GM19468 (cell line): ENCODE results near the gene MEF2A.
"Not testable (repeated sequence)": the region's sequence is repeated elsewhere in the genome, so short reads cannot be mapped to it uniquely, and the experiment has no call there.

ENCODE experiments used
- ATAC-seq: cut with Tn5 transposase; IDR thresholded peaks from one replicate; pipeline ENCODE4 v1.9.1; 2021; ENCODE audit warnings: mild to moderate bottlenecking, moderate library complexity, moderate number of reproducible peaks; ENCODE audit not compliant: unreplicated experiment; ENCODE audit errors: extremely low read depth

Gene MEF2A

DNA sequence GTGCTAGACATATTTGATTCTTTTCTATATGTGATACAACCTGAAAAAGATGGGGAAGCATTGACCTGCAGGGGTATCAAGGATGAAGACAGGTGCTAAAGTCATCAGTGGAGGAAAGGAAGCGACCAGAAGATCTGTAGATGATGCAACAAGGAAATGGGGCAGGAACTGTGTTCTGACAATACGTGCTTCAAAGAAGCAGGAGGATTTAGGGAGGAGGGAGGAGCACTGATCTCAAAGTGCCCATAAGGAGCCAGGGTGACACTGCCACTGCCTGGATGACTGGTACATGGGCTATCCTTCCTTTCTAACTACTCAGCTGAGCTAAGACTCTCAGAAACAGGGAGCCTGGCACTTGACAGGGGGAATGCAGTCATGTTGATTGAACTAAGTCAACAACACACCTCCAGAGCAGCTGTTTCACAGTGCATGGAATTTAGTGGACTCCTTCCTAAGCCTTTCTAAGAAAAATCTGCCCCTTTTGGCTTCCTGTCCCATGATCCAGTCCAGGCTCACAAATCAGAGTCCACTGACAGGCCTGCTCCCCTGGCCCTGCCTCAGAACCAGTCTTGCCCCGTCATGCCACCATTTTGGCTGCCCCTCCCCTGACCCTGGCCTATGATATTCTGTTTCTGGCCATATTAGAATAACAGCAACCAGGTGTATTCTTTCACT is 155.5 kb downstream of the MEF2A start:
- ATAC-seq: no peak

DNA sequence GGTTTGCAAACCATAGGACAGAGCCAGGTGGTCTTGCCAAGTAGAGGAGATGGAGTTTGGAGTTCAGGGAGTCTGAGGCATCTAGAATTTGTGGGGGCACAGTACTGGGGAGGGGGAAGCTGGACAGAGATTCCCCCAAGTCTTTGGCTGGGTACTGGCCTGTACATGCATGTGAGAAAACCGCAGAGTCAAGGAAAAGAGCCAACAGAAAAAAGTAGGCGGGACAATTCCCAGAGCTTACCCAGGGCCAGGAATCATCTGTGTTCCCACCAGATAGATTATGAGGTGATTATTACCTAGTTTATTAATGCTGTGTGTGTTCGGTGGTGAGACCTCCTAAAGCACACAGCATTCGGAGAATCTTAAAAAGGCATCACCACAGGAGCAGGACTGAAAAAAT is 156.1 kb downstream of the MEF2A start:
- no peak for ATAC-seq

DNA sequence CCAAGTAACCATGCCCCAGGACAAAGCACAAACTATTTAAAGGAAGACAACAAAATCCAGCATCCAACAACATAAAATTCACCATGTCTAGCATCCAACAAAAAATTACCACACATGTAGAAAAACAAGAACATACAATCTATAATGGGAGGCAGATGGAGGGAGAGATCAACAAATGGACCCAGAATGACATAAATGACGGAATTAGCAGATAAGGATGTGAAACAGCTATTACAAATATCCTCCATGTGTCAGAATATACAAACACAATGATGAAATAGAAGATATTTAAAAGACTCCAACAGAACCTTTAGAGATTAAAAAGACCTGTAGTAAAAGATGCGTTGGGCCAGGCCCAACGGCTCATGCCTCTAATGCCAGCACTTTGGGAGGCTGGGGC is 156.6 kb downstream of the MEF2A start:
- no peak for ATAC-seq

DNA sequence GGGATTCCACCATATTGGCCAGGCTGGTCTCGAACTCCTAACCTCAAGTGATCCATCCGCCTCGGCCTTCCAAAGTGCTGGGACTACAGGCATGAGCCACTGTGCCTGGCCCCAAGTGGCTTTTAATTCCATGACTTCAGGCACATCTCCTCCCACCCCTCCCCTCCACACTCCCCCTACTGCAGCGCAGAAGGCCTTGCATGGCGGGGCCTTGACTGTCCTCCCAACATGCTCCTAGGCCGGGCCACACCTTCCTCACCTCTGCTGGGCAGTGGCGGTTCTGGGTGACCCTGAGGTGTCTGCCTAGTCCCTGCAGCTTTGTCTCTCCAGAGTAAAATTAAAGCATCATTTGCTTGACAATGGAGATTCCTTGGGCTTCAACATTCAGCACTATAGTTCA is 160.5 kb downstream of the MEF2A start:
- ATAC-seq: no peak

DNA sequence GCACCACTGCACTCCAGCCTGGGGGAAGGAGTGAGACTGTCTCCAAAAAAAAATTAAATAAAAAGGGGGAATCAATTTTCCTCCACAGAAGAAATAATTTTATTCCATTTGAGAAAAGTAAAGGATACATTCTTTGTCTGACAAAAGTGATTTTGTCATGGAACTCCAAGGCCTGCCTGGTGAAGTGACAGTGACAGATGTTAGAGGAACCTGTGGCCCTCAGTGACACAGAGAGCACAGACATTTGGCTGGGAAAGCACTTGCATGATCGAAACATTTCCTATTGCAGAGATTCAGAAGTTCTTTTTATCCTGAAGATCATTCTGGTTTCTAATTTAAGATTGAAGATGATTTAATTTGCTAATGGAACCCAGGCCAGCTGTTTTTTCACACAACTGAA is 161.5 kb downstream of the MEF2A start:
- no peak for ATAC-seq

DNA sequence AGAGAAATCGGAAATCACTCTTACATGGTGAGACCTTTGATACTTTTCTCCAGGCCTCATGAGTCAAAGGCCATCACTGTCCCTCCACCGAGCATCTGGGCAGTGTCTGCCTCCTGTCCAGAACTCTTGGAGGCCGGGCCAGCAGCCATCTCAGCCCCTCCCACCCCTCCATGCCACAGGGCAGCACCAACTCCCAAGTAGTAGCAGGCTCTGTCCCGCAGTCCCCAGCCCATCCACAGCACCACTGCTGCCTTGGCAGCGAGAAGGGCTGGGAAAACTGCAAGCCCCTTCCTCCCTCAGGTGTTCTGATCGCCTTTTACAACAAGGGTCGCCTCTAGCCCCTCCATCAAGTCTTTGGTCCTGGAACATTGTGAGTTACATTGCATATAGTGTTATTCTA is 161.9 kb downstream of the MEF2A start:
- ATAC-seq: no peak

DNA sequence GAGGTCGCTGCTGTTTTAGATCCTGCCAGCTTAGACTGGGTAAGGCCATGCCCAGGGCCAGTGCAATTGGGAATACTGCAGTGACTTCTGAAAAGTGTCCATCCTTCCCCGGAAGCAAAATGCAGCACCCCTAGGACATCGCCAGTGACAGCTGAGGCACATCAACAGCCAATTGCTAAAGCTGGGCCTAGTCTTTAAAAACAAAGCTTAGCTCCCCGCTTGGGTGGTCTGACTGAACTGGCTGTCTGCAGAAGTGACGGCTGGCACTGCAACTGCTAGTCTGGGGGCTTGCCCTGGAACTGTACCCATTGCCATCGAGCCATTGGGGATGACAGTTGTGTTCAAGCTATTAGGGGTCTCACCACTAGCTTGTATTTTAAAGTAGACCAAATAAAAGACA is 163.1 kb downstream of the MEF2A start:
- no peak for ATAC-seq

DNA sequence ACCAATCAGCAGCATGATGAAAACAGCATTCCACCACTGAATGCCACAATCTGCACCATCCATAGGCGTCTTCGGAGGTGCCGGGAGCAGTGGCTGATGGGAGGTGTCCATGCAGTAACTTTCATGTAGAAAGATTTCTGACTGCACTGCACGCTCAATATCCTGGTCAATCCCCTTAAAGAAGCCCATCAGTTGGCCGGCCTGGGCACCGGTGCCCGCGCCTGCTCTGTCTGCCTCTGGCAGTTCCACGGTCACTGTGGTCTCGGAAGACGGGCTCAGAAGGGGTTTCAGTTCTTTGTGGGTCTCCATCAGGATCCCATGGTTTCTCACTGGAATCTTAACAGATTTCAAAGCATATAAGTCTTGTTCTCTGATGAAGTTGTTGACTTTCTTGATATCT is 163.5 kb downstream of the MEF2A start:
- no peak for ATAC-seq

DNA sequence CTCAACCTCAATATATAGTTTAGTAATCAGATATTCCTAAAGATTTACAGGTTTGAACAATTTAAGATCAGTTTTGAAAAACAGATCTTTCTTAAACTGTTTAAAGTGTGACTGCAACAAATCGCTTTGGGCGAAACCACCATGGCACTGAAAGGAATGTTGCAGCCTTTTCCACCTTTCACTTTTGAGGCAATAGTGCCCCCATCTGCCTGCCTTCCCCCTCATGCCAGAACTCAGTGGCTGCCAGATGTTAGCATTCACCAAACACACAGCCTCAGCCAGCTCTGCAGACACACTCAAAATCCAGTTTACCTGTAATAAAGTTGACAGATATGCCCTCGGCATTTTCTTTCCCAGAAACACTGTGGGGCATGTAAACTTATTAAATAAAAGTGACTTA is 164.1 kb downstream of the MEF2A start:
- no peak for ATAC-seq

DNA sequence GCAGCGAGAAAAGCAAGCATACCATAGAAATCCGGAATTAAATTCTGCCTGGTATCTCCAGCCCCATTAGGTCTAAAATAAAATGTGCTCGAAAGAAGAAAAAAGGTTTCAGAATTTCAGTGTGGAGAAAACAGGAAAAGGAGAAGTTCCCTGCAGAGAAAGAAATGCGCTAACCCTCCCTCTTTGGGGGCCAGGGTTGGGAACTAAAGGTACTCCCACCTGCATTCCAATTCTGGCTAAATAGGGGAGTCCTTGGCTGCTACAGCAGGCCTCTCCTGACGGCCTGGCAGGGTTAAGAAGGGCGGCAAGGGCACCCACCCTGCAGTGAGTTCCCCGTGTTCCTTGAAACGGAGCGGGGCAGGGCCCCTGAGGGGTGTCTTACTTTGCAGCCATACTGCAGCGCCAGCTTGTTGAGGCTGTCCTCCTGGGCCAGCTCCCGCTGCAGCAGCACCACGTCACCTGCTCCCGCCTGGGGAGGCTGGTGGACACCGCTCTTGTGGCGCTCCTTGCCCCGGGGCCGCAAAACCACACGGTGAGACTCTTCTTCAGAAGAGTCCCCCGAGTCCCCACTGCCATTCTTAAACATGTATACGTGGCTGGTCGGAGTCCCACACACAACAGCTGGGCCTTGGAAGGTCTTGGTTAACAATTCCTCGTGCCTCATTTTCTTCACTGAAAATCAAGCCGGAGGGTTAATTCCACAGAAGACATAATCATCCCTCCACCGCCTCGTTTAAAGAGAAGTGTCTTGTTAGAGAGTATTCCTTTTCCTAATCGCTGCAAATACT is 165.7 kb downstream of the MEF2A start:
- no peak for ATAC-seq

DNA sequence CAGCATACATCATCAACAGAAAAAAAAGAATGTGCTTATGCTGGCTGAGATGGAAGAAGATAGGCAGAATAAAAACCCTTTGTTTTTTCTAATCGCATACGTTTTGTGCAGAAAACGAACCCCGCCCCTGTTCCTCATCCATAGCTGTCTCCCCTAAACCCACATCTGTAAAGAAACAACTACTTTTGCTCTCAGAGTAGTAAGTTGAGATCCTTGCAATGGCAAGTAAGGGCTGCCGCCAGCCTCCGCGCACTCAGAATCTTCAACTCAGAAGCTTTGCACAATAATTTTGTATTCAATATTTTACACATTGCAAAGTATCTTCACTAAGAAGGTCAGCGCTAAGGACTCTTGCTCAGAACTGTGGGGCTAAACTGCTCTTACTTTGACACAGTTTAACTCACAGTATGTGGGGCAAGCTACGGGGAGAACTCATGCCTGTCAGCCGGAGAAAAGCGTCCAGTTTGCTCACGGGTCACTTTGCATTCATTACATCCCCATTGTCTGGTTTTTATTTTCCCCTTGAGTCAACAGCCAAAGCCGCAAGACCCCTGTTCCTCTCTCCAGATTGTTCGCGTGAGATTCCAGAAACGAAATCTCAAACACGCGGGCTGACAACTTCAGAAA is 166.5 kb downstream of the MEF2A start:
- no peak for ATAC-seq

DNA sequence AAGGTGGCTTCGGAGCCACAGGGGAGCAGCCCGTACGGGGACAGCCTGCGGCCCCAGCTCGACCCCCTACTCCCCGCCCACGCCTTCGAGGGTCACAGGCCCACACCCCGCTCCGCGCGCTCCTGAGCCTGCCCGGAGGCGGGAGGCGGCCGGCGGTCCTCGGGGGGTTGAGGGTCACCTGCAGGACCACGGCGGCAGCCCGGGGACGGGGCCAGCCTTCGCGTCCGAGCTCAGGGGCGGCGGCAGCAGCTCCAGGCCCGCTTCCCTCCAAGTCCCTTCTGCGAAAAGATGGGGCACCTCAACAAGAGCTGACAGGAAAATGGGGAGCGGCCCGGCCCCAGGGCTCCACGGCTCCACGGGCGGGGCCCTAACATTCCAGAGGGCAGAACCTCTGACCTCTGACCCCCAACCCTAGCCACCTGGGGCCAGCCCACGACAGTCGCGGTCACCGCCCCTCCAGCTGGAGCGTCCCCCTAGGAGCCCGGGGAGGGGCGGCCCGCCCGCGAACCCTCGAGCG is 167.0 kb downstream of the MEF2A start:
- peak; percentile 3 for ATAC-seq

DNA sequence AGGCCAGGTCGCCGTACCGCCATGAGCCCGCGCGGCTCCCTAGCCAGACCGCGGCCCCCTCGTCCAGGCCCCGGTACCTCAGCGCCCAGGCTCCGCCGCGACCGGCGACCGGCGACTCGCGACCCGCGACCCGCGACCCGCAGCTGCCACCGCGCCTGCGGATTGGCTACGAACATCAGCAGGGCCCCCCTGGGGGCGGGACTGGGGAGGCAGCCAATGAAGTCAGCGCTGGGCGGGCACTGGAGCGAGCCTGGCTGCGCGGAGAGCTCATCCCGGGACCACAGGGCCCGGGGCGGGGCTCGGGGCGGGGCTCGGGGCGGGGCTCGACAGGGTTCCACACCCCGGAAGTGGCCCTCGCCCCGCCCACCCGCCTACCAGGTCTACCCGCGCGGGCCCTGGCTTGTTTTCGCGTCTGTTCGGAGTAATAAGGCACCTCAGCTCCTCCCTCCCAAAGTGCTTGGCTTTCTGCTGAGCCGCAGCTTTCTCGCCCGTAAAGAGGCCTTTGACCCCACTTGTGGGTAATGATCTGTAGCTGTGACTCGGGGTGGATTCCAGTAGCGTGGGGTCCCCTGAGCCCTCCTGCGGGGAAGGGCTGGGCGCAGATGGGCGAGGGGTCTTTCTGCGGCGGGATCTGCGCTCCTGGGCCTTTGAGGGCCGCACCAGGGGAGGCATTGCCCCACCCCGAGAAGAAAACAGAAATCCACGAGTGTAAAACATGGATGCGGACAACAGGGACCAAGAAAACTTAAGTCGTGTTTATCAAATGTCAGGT is 167.7 kb downstream of the MEF2A start, which contains the start of gene LYSMD4:
LYSMD4 (minus strand) TSS at position 170 of the 772 bp plus-strand sequence. CDS start 1,438 bp downstream, outside the sequence.
- ATAC-seq: peak; percentile 98

DNA sequence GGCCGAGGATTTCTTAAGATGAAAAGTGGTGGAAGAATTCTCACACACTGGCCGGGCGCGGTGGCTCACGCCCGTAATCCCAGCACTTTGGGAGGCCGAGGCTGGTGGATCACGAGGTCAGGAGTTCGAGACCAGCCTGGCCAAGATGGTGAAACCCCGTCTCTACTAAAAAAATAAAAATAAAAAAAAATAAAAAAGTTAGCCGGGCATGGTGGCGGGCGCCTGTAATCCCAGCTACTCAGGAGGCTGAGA is 168.2 kb downstream of the MEF2A start:
- ATAC-seq: not testable (repeated sequence)

DNA sequence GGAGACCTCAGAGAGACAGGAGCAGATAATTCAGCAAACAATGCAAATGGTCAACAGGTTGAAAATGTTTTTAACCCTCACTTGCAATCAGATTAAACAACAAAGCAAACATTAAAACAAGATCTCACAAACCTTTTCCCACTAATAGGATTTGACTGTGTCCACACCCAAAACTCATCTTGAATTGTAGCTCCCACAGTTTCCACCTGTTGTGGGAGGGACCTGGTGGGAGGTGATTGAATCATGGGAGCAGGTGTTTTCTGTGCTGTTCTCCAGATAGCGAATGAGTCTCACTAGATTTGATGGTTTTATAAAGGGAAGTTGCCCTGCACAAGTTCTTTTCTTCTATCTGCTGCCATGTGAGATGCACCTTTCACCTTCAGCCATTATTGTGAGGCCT is 168.8 kb downstream of the MEF2A start:
- ATAC-seq: no peak

DNA sequence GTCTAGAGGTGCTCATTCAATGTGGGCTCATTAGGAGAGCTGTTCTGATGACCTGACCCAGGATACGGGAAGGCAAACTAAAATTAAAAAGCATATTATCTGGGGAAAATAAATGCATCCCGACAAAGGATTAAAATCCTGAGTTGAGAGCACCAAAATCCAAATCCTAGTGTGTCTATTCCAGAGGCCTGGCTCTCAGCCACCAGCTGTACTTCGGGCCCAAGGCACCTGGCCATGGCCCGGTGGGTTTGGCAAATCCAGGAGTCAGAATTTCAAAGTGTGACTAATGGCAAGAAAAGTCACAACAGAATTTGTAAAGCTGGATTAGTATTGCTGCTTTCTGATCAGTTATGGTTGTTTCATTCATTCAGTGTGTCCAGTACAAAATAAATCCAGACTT is 170.1 kb downstream of the MEF2A start:
- ATAC-seq: no peak

DNA sequence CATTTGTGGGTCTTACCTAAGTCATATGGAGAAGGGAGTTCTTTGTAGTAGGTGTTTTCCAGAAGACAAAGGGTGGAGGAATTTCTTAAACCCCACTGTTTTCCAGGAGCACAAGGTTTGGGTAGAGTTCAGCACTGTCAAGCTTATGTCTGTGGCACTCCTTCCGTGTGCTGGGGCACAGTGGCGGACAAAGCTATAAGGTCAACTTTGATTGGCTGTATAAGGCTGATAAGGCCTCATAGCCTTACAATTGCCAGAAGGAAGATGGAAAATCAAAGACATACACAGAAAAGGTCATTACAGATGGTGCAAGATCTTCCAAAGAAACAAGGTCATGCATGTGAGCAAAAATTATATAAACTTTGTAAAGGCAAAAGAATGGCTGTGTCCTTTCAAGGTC is 170.9 kb downstream of the MEF2A start:
- ATAC-seq: no peak

DNA sequence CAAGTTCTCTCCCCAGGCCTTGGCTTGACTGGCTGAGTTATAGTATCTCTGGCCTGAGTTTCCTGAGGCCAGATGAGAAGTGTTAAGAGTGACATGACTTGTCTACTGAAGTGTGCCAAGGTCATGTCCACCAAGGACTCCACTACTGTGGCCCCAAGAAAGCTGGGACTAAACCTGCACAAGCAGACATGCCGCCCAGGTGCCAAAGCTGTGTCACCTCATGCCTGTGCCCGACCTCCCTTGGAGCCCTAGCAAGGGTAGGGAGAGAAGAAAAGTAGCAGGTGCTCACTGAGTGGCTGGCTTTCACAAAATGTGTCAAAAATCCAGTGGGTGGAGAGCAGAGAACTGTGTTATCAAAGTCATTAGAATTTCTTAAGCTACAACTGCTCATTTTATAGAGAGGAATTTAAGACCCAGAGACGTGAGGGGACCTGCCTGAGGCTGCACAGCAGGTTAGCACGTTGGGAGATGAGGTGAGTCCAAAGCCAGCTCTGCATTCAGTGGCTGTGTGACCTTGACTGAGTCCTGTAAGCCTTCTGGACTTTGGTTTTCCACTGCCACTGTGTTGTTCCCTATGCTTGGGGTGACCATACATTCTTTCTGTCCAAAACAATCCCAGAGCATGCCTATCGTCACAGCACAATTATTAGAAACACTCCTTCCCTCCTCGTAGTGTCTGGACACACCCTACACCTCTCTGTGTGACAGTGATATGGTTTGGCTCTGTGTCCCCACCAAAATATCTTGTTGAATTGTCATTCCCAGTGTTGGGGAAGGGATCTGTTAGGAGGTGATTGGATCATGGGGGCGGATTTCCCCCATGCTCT is 172.4 kb downstream of the MEF2A start:
- ATAC-seq: no peak

DNA sequence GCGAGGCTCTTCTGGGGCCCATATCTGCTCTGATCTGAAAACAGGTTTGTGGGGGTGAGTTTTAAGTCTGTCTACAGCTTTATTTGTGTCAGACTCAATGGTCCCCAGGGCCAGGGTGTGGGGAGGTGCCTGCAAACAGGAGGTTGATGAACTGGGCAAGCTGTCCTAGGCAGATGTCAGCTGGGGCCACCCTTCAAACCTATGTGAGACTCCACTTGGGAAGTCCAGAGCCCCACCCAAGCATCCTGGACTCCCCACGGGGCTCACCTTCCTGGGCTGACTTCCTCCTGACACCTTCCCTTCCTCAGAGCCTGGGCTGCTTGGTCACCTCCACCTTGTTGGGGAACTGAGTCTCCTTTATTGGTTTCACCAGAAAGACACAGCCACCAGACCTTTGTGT is 176.1 kb downstream of the MEF2A start:
- ATAC-seq: no peak

DNA sequence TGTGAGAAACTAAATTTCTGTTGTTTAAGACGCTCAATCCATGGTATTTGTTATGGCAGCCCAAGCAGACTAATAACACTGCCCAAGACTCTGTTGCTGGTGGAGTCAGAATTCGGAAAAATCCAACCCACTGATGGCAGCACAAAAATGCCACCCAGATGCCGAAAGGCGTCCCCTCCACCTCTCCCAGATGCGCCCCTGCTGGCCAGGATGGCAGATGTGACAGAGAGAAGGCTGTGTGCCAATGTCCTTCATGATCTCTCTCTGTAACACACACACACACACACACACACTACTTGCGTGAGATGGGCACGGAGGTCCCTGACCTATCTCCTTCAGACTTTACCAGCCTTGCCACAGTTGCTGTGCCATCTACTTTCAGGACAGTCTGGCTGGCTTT is 178.4 kb downstream of the MEF2A start:
- ATAC-seq: no peak
